Mucosa of rectum (tissue), 2 donors: ENCODE measurements around the gene SSTR3.

Experiments used
- H3K27ac ChIP-seq, 2 donors: one replicate each; pipeline ENCODE4 v1.7.0; 2013; ENCODE audit warnings: inconsistent platforms in 2 of 2, low read depth in 2 of 2, low read length in 2 of 2
- H3K27me3 ChIP-seq, 2 donors: one replicate each; pipeline ENCODE4 v1.7.0; 2013; ENCODE audit warnings: low read length in 2 of 2; ENCODE audit not compliant: control insufficient read depth in 2 of 2, insufficient read depth in 2 of 2
- H3K36me3 ChIP-seq, 2 donors: one replicate each; pipeline ENCODE4 v1.7.0; 2013; ENCODE audit warnings: low read length in 2 of 2; ENCODE audit not compliant: control insufficient read depth in 2 of 2, insufficient read depth in 2 of 2
- H3K4me1 ChIP-seq, 2 donors: one replicate each; pipeline ENCODE4 v1.7.0; 2013; ENCODE audit warnings: low read length in 2 of 2, mild to moderate bottlenecking in 1 of 2; ENCODE audit not compliant: control insufficient read depth in 2 of 2, insufficient read depth in 2 of 2
- H3K4me3 ChIP-seq, 2 donors: one replicate each; pipeline ENCODE4 v1.7.0; 2013; ENCODE audit warnings: low read length in 2 of 2
- H3K9ac ChIP-seq, 2 donors: one replicate each; pipeline ENCODE4 v1.7.0; 2013; ENCODE audit warnings: low read length in 2 of 2, low read depth in 1 of 2, mild to moderate bottlenecking in 1 of 2
- H3K9me3 ChIP-seq, 2 donors: one replicate each; pipeline ENCODE4 v1.7.0; 2013; ENCODE audit warnings: low read length in 2 of 2; ENCODE audit not compliant: control insufficient read depth in 2 of 2
- donor health status: healthy.
- donor health status: Normal muscosa, but diverticular disease.

The SSTR3 gene

GRCh38 chr22:37242395-37242918 is 30.2 kb upstream of the SSTR3 start:
- H3K4me3 ChIP-seq, result peak overlapping the region in 1 of 2 donors; percentile 85
- H3K9ac ChIP-seq, result peak overlapping the region; percentile 61 to 80
- peaks cover 0 to 3% of the 10 kb centered on the region in 2 donors for H3K36me3 ChIP-seq
- H3K4me1 ChIP-seq, result peaks cover 10 to 37% of the 10 kb centered on the region in 2 donors
- no peaks in the 10 kb centered on the region for H3K9me3 ChIP-seq
- H3K27ac ChIP-seq, result peak overlapping the region; percentile 29 to 80
- no peaks in the 10 kb centered on the region for H3K27me3 ChIP-seq

GRCh38 chr22:37241351-37242142 is 29.3 kb upstream of the SSTR3 start:
- peaks cover 10 to 40% of the 10 kb centered on the region in 2 donors for H3K4me1 ChIP-seq
- H3K36me3 ChIP-seq, result peaks cover 0 to 5% of the 10 kb centered on the region in 2 donors
- H3K9me3 ChIP-seq, result no peaks in the 10 kb centered on the region
- H3K27ac ChIP-seq, result peak overlapping the region; percentile 29 to 77
- peak overlapping the region in 1 of 2 donors; percentile 85 for H3K4me3 ChIP-seq
- H3K27me3 ChIP-seq, result no peaks in the 10 kb centered on the region
- H3K9ac ChIP-seq, result peak overlapping the region in 1 of 2 donors; percentile 34

GRCh38 chr22:37240941-37241320 is 28.7 kb upstream of the SSTR3 start:
- Histone ChIP-seq H3K27me3 (no peaks in the 10 kb centered on the region), H3K27ac (peak overlapping the region in 1 of 2 donors; percentile 77), H3K36me3 (peaks cover 0 to 5% of the 10 kb centered on the region in 2 donors), H3K9me3 (no peaks in the 10 kb centered on the region), H3K4me1 (peaks cover 10 to 42% of the 10 kb centered on the region in 2 donors), H3K9ac (no peak overlapping the region), H3K4me3 (peak overlapping the region in 1 of 2 donors; percentile 85)

GRCh38 chr22:37240240-37240940 is 28.1 kb upstream of the SSTR3 start:
- Histone ChIP-seq H3K9ac (no peak overlapping the region), H3K4me1 (peaks cover 10 to 44% of the 10 kb centered on the region in 2 donors), H3K27ac (peak overlapping the region in 1 of 2 donors; percentile 77), H3K9me3 (no peaks in the 10 kb centered on the region), H3K27me3 (no peaks in the 10 kb centered on the region), H3K36me3 (peaks cover 0 to 5% of the 10 kb centered on the region in 2 donors), H3K4me3 (no peak overlapping the region)

DNA sequence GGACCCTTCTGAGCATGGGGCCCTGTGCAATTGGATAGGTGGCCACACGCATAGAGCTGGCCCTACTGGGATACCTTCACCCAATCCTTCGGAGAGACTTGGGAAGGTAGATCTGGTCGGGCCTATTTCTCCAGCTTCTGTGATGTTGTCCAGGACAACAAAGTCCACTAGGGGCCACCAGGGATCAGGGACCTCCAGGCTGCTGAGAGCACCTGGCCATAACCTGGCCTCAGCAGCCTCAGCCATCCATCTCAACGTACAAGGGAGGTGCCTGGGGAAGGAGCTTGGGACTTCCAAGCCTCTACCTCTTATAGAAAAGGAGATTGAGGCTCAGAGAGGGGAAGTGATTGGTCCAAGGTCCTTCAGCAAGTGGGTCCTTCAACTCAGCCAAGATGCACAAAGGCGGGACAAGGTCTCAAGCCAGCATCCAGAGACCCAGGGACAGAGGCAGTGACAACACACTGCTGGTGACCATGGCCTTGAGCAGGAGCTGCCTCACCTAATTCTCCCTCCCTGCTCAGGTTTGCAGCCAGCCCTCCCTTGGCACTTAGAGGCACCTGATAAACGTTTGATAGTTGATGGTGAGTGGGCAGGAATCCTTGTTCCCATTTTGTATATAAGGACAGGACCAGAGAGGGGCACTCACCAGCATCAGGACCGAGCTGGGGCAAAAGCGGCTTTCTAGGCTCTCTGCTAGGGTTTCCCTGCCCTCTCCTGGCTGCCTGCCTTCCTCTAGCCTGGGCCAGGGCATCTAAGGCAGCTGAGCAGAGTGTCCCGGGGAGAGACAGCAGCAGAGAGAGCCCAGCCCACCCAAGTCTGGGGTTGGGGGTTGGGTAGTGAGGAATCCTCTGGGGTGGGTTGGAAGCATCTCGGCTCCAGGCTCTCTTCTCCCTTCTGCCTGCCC is 27.3 kb upstream of the SSTR3 start:
- no peaks in the 10 kb centered on the region for H3K9me3 ChIP-seq
- no peak overlapping the region for H3K27ac ChIP-seq
- H3K9ac ChIP-seq, result no peak overlapping the region
- peaks cover 3 to 42% of the 10 kb centered on the region in 2 donors for H3K4me1 ChIP-seq
- H3K36me3 ChIP-seq, result peaks cover 0 to 5% of the 10 kb centered on the region in 2 donors
- H3K27me3 ChIP-seq, result no peaks in the 10 kb centered on the region
- H3K4me3 ChIP-seq, result no peak overlapping the region

DNA sequence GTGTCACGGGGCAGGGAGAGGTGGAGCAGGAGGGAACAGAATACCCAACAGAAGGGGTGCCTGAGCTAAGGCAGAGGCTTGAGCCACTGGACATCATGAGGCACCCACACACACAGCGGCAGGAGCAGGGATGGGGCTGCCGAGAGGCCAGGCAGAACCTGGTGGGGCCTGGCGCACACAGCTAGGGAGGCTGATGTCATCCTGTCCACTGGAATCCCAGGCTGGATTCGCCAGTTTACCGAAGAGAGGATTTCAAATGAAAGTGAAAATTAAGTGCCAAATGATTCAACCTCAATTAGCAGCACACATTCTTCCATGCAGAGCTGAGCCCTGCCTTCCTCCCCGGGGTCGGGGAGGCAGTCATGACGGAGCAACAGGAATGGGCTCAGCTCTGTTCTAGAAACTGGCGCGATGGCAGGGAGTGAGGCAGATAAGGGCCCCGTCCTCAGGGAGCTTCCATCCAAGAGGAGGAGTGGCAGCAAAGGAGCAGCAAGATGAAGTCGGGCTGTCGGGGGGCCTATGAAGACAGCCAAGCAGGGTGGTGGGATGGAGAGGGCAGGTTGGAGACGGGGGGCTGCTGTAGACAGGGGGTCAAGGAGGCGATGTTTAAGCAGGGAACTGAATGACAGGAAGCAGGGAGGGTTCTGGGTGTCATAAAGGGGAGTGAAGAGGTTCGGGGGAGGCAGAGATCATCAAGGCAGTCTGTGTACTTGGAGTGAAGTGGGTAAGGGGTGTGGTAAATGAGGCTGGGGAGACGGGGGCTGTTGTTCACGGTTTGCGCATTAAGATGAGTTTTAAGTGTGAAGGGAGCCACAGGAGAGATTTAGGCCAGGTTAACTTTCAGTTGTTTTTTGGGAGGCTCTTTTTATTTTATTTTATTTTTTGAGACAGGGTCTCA is 25.3 kb upstream of the SSTR3 start:
- Histone ChIP-seq H3K27me3 (no peaks in the 10 kb centered on the region), H3K36me3 (peaks cover 0 to 5% of the 10 kb centered on the region in 2 donors), H3K4me3 (no peak overlapping the region), H3K27ac (no peak overlapping the region), H3K4me1 (peaks cover under 1 to 28% of the 10 kb centered on the region in 2 donors), H3K9me3 (no peaks in the 10 kb centered on the region), H3K9ac (no peak overlapping the region)

DNA sequence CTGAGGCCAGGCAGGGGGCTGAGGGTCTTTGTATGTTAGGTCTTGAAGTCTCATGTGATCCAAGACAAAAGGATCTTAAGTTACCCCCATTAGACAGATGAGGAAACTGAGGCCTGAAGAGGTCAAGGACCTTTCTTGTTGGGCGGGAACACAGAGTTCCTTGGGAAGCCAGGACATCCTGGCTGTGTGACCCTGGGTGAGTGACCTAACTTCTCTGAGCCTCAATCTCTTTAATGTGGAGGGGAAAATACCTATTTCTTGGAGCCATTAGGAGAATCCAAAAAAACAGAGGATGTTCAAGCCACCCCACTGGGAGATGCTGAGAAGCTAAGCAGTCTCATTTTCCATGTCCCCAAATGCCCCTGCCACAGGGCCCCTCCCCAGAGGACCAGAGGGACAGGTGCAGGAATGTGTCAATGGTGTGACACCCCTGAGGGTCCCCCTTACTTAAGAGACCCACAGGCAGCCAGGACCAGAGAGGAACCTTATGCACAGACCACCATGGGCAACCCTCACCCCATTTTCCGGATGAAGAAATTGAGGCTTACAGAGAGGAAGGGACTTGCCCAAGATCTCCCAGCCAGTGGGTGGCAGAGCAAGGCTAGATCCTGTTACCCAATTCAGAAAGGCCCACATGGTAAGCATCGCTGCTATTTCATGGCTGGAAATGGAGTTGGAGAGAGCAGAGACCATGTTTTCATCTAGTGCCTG is 23.8 kb upstream of the SSTR3 start:
- H3K27me3 ChIP-seq, result no peaks in the 10 kb centered on the region
- peaks cover 0 to 5% of the 10 kb centered on the region in 2 donors for H3K36me3 ChIP-seq
- H3K4me1 ChIP-seq, result peaks cover 5 to 24% of the 10 kb centered on the region in 2 donors
- no peak overlapping the region for H3K4me3 ChIP-seq
- H3K27ac ChIP-seq, result no peak overlapping the region
- no peaks in the 10 kb centered on the region for H3K9me3 ChIP-seq
- no peak overlapping the region for H3K9ac ChIP-seq

- Histone ChIP-seq H3K9me3 (no peaks in the 10 kb centered on the region), H3K9ac (no peak overlapping the region), H3K4me1 (peaks cover 5 to 27% of the 10 kb centered on the region in 2 donors), H3K4me3 (no peak overlapping the region), H3K36me3 (peaks cover 0 to 5% of the 10 kb centered on the region in 2 donors), H3K27ac (no peak overlapping the region), H3K27me3 (no peaks in the 10 kb centered on the region)
Observed at GRCh38 chr22:37234736-37235711, 22.7 kb upstream of the SSTR3 start.
